RWPE2 (cell line): Measurements from ENCODE around the gene SHROOM3.
"Not testable (repeated sequence)": the region's sequence is repeated elsewhere in the genome, so short reads cannot be mapped to it uniquely, and the experiment has no call there.

ENCODE experiments used
- ATAC-seq: fragments of 200-7000 bp; cut with Tn5 transposase; 3 replicates; pipeline ENCODE4 v1.9.1; 2021; ENCODE audit warnings: low read depth
- DNase-seq: peaks from one replicate; pipeline ENCODE4 v3.0.0-alpha.2; 2020; ENCODE audit warnings: low spot score
- H3K27ac ChIP-seq: fragments of 450-650 bp; 2 replicates; pipeline ENCODE4 v1.5.1; 2017; ENCODE audit warnings: mild to moderate bottlenecking; ENCODE audit not compliant: poor library complexity, severe bottlenecking
- H3K27me3 ChIP-seq: fragments of 250-450 bp; sonication (Bioruptor Pico); 2 replicates; pipeline ENCODE4 v1.5.1; 2021; ENCODE audit warnings: mild to moderate bottlenecking, moderate library complexity; ENCODE audit not compliant: insufficient read depth, poor library complexity, severe bottlenecking
- H3K36me3 ChIP-seq: fragments of 250-450 bp; sonication (Bioruptor Pico); 2 replicates; pipeline ENCODE4 v1.5.1; 2020; ENCODE audit warnings: low read depth, mild to moderate bottlenecking, moderate library complexity
- H3K4me1 ChIP-seq: fragments of 250-450 bp; sonication (Bioruptor Pico); 2 replicates; pipeline ENCODE4 v1.5.1; 2021; ENCODE audit warnings: mild to moderate bottlenecking, moderate library complexity; ENCODE audit not compliant: insufficient read depth, poor library complexity, severe bottlenecking
- H3K4me3 ChIP-seq: fragments of 250-450 bp; sonication (Bioruptor Pico); 2 replicates; pipeline ENCODE4 v1.5.1; 2021; ENCODE audit warnings: mild to moderate bottlenecking, moderate library complexity; ENCODE audit not compliant: severe bottlenecking
- H3K9me3 ChIP-seq: fragments of 250-450 bp; sonication (Bioruptor Pico); 2 replicates; pipeline ENCODE4 v1.5.1; 2021; ENCODE audit warnings: mild to moderate bottlenecking, moderate library complexity; ENCODE audit not compliant: severe bottlenecking
- CTCF ChIP-seq: fragments of 450-650 bp; IDR thresholded peaks from one replicate; pipeline ENCODE4 v1.5.1; 2017; ENCODE audit warnings: mild to moderate bottlenecking, moderate library complexity; ENCODE audit not compliant: poor library complexity, severe bottlenecking

The SHROOM3 gene

GRCh38 chr4:76453232-76453631, 18.2 kb downstream of the SHROOM3 start:
- H3K4me3 ChIP-seq, result no peak overlapping the region
- ATAC-seq (no peak), DNase-seq (no peak)
- no peaks in the 10 kb centered on the region for H3K9me3 ChIP-seq
- no peaks in the 10 kb centered on the region for H3K36me3 ChIP-seq
- H3K27me3 ChIP-seq, result no peaks in the 10 kb centered on the region
- peaks cover 5% of the 10 kb centered on the region for H3K4me1 ChIP-seq
- no peak for TF ChIP-seq CTCF
- H3K27ac ChIP-seq, result no peak overlapping the region

- not testable (repeated sequence) for ATAC-seq, H3K36me3 ChIP-seq, H3K27ac ChIP-seq, H3K27me3 ChIP-seq, DNase-seq, H3K9me3 ChIP-seq, H3K4me3 ChIP-seq
- peaks cover 10% of the 10 kb centered on the region for H3K4me1 ChIP-seq
Measured at GRCh38 chr4:76454073-76454472, 19.0 kb downstream of the SHROOM3 start.

- Histone ChIP-seq H3K4me3 (no peak overlapping the region), H3K27me3 (no peaks in the 10 kb centered on the region), H3K27ac (peak overlapping the region; percentile 57), H3K36me3 (no peaks in the 10 kb centered on the region), H3K4me1 (peaks cover 16% of the 10 kb centered on the region), H3K9me3 (no peaks in the 10 kb centered on the region)
- DNase-seq (no peak), ATAC-seq (peak; percentile 56; the same call in 1 of the 3 replicates)
- TF ChIP-seq CTCF, result no peak
Measured at GRCh38 chr4:76457885-76458284, 22.9 kb downstream of the SHROOM3 start.

- Histone ChIP-seq H3K27ac (peak overlapping the region; percentile 57), H3K4me3 (no peak overlapping the region), H3K9me3 (no peaks in the 10 kb centered on the region), H3K4me1 (peaks cover 16% of the 10 kb centered on the region), H3K36me3 (no peaks in the 10 kb centered on the region), H3K27me3 (no peaks in the 10 kb centered on the region)
- DNase-seq (no peak), ATAC-seq (no peak)
- no peak for TF ChIP-seq CTCF
Measured at GRCh38 chr4:76458297-76458696, 23.3 kb downstream of the SHROOM3 start.

- TF ChIP-seq CTCF, result no peak
- no peak for DNase-seq
- Histone ChIP-seq H3K27me3 (no peaks in the 10 kb centered on the region), H3K4me1 (peaks cover 16% of the 10 kb centered on the region), H3K36me3 (no peaks in the 10 kb centered on the region), H3K9me3 (no peaks in the 10 kb centered on the region), H3K4me3 (no peak overlapping the region), H3K27ac (peak overlapping the region; percentile 57)
- peak; percentile 14; the same call in 1 of the 3 replicates for ATAC-seq
Measured at GRCh38 chr4:76458825-76459224, 23.8 kb downstream of the SHROOM3 start.
